AML-193 (cell line): ENCODE results near the gene SESTD1.

Experiments used
- DNase-seq, 2 experiments: peaks; one replicate each; lab custom pipeline; 2025; lab: John Stamatoyannopoulos, UW

The SESTD1 gene

DNA sequence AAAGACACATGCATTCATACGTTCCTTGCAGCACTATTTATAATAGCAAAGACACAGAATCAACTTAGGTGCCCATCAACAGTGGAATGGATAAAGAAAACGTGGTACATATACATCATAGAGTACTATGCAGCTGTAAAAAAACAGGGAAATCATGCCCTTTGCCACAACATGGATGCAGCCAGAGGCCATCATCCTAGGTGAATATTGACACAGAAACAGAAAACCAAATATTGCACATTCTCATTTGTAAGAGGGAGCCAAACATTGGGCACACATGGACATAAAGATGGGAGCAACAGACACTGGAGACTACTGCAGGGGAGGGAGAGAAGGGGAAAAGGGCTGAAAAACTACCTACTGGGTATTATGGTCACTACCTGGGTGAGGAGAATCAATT, 73.5 kb downstream of the SESTD1 start:
- no peak for DNase-seq

DNA sequence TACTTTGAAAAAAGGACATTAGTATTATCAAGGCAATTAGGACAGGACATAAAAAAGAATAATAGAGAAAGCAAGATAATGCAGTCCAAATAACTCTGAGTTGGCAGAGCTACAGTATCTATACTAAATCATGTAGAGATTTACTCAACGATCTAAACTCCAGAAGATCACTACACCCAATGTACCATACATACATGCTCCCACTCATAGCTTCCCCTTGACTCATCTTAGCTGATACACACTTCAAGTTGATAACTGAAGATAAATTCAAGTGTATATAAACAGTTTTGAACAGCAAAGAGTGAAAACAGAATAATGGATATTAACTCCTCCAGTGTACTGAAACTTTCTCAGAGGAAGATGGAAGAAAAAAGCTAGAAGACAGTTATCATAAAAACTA, 78.5 kb downstream of the SESTD1 start:
- no peak for DNase-seq

GRCh38 chr2:179184610-179185009, 80.0 kb downstream of the SESTD1 start:
- no peak for DNase-seq

GRCh38 chr2:179181002-179181401, 83.6 kb downstream of the SESTD1 start:
- no peak for DNase-seq

DNA sequence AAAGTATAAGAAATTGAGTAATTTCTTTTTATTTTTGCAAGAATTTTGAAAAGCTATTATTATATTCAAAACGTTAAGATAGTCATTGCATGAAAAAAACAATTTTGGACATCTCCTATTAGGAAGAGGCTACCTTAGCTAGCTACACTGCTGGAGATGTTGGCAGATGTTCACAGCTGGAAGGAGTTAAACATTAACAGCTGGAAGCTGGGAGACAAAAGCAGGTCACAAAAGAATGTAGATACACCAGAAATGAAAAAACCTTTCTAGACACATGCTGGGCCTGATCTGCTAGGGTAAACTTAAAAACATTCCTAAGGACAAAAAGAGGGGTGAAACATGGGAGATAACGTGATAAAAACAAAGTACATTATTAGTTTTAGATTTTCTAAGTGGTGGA, 84.4 kb downstream of the SESTD1 start:
- DNase-seq: no peak

GRCh38 chr2:179179719-179180118, 84.9 kb downstream of the SESTD1 start:
- no peak for DNase-seq

- no peak for DNase-seq
These were observed 86.9 kb downstream of the SESTD1 start for GRCh38 chr2:179177694-179178093.

GRCh38 chr2:179174240-179174639, 90.4 kb downstream of the SESTD1 start:
- no peak for DNase-seq

GRCh38 chr2:179172894-179173293, 91.7 kb downstream of the SESTD1 start:
- no peak for DNase-seq

DNA sequence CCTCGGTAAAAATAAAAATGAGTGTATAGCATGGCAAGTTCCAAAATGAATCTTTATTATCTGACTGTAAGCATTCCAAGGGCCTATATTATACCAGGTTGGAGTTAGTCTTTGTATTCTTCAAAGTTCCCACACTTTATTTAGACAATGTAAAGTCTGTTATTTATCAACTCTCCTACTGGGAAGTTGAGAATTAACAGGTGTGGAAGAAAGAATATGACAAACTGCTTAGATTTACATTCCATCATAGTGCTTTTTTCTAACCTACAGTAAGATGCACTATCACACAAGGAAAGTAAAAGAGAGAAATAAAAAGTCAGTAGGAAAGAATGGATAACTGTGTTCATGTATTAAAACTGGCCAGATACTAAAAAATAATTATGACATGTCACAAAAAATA, 93.3 kb downstream of the SESTD1 start:
- DNase-seq: no peak

DNA sequence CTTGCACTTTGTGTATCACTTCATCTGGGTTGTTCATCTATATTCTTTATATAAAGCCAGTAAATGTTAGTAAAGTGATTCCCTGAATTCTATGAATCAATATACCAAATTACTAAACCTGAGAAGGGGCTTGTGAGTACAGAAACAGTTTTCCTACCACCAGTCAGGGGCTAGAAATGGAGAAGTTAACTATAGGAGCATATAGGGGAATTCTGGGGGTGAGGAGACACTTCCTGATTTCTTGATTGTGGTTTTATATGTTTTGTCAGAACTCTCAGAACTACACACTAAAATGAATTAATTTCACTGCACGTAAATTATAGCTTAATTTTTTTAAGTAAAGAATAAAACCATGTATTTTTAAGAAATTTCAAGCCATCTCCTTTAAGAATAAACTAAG, 93.7 kb downstream of the SESTD1 start:
- no peak for DNase-seq

DNA sequence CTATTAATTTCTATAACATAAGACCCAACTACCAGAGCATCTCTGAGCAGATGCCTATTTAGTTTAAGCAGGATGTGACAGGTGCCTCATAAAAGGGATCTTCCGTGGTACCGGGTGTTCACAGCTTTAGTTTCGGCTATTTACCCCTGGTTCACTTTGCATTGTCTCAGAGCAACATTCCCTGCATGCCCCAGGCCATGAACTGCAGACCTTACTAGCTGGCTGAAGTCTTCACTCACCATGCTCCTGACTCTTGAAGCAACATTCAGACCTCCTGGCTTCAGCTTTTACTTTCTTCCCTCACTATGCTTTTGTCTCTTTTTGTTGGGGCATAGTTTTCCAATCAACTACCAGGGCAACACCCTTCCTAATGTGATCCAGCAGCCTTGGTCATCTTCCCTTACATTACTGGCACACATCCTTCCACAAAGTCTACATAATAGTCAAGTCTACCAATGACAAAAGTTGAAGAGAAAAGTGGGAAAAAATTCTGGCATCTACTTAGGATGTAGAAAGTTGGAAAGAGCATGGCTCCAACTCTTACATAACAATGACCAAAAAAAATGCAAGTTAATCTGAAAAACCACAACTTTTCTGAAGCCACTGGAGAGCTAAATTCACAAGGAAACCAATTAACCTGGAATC, 99.2 kb downstream of the SESTD1 start:
- no peak for DNase-seq

- DNase-seq: no peak
These were observed 123.4 kb downstream of the SESTD1 start for GRCh38 chr2:179141206-179141605.

DNA sequence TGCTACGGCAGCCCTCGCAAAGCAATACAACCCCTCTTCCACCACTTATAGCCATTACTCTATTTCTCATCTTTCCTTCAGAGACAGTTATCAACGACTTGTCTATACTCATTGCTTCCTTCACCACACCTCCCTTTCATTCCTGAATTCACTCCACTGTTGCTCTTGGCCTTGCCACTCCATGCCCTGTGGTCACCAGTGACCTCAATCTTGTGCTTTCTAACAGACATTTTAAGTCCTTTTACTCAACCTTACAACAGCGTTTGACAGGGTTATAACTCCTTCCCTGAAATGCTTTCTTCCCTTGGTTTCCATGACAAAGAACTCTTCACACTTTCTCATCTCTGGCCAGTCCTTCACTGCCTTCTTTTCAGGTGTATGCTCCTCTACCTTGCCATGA, 124.1 kb downstream of the SESTD1 start:
- no peak for DNase-seq

GRCh38 chr2:179139506-179139905, 125.1 kb downstream of the SESTD1 start:
- no peak for DNase-seq

DNA sequence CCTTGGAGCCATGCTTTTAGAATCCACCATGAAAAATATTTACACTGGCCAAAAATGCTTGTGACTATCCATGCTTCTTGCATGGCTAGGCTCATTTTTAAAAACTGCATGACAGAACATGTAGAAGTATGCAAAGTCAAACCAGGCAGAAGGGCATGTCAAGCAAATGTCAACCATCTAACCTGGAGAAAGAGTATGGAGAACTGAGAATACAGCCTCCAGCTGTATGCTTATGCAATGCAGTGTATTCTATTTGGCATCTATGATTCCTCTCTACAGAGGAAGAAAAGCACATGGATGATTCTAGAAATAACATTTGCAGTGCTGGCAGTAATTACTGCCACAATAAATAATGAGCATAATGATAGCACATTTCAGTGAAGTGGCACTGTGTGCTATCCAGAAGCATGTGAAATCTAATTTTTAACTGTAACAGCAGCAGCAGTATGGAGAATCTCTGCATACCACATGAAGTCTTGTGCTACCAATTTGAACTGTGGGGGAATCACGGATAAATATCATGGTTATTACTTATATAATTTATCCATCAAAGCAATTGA, 127.4 kb downstream of the SESTD1 start:
- no peak for DNase-seq

GRCh38 chr2:179133016-179133415, 131.6 kb downstream of the SESTD1 start:
- no peak for DNase-seq

GRCh38 chr2:179132076-179132475, 132.6 kb downstream of the SESTD1 start:
- DNase-seq: no peak

DNA sequence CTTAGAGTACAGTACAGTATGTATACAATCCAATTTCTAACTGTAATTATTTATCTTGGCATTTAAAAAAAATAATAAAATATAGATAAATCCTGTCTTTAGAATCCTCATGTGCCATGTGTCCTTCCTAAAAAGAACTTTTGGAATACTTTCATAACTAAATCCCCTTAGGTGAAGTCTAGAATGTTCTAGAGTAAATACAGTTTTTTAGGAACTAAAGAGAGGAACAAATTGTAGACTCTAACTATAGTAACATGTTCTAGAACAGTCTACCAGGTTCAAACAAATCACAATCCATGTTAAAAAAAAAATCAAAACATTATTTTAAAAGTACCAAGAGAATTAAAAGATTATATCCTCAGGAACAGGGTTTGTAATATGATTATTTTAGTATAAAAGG, 134.1 kb downstream of the SESTD1 start:
- no peak for DNase-seq

DNA sequence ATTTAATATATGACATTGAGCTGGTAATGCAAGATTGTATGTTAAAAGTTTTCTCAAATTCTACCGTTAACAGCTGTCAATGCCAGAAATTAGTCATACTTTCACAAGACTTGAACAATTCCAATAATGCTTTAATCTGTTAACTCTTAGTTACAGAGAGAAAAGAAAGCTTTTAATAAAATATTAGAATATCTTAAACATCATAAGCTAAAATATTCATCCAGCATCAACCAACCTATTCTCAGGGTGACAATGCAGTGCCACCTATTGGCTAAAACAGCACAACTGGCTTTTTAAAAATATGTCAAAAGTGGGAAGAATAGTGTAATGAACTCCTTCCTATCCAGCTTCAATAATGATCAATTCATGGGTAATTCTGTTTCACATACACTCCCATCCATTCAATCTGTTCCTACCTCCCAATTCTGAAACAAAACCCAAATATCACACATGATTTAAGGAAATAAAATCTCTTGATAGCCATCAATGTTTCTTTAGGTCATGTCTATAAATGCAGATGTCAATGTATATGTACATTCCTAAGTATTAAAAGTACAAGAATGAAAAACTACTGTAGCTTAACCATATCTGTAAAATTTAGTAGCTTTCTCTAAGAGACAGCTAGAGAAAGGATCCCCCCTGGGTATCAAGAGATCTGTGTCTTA, 134.9 kb downstream of the SESTD1 start:
- DNase-seq: peak; percentile 3 to 24

DNA sequence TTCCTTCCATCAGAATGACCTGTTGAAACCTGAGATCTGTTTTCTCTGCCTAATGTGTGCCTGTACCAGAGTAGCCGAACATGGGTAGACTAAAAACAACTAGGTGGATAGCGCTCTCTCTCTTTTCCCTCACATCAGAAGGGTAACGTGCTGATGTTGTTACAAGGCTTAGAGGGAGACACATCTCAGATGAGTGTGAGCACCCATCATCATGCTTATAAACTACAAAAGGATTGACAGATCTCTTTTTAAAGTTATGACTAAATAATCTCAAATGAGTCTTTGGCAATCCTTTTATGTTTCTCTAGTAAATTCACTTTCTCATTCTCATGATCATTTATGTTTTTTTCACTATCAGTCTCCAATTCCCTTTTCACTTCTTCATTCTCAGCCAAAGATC, 139.2 kb downstream of the SESTD1 start:
- DNase-seq: no peak

DNA sequence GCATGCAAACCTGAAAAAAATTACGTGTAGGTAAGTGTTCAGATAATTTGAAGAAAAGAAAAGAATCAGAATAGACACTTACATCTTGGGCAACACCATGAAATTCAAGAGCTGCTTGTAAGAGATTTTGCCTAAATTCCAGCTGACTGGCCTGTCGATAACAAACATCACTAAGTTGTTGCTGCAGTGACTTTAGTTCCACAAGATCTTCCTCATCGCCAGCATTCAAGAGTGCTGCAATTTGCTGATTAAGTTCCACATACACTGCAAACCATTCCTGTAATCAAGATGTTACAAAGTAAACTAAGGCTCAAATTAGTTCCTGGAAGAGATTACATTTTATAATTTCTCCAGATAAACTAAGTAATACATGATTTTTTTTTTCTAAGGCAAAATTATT, 140.3 kb downstream of the SESTD1 start:
- no peak for DNase-seq

DNA sequence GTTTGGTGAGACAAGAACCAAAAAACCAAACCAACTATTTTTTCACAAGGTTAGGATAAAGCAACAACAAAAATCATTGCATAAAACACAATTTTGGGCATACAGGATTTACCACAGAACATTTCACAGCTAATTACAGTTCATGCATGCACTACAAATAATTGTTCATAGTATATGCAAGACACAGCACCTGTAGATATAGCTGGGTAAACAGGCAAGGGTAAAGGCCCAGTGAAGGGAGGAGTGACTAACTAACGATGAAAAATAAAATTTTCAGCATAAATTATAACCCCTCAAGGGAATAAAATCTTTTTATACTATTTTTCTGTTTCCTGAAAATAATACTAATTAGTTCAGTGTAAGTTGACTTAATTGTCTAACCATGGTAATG, 141.4 kb downstream of the SESTD1 start:
- DNase-seq: no peak

DNA sequence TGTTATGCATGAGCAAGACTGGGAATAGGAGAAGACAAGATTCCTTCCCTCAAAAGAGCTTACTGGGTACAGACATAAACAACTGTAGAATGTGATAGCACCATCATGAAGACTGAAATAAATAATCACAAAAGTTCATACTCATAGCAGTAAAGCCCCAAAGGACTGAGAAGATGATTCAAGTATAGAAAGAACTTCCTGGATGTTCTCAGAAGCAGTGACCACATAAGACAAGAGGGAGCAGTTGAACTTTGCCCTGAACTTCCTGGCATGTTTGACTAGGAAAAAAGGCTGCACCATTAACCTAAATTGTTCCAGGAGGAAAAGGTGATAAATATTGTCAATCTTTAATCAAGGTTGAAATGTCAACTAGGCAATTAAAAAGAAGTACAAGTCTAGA, 156.9 kb downstream of the SESTD1 start:
- no peak for DNase-seq
